GM12878 (cell line): Measurements from ENCODE around the gene CHAF1A. TPM values are rescaled to one million over a fixed set of nuclear protein-coding genes. Genes with fewer than 3 reads are reported as not detected.

ENCODE experiments used
- ATF7 ChIP-seq: fragments of 450-650 bp; IDR thresholded peaks from 2 replicates; pipeline ENCODE4 v1.6.1; 2016; ENCODE audit warnings: low read depth, mild to moderate bottlenecking
- DPF2 ChIP-seq: fragments of 450-650 bp; IDR thresholded peaks from 2 replicates; pipeline ENCODE4 v1.6.1; 2017; ENCODE audit warnings: mild to moderate bottlenecking
- EP300 ChIP-seq, 2 experiments: fragments of 150-350 bp in 1 of 2; IDR thresholded peaks; 2 replicates each; pipeline ENCODE4 v1.6.1; 2011 to 2012; ENCODE audit warnings: low read depth in 2 of 2, low read length in 2 of 2, borderline replicate concordance in 1 of 2, improper control_type of control experiment in 1 of 2, inconsistent platforms in 1 of 2; ENCODE audit not compliant: control insufficient read depth in 1 of 2
- HDGF ChIP-seq: fragments of 450-650 bp; IDR thresholded peaks from 2 replicates; pipeline ENCODE4 v1.6.1; 2016; ENCODE audit warnings: antibody characterized with exemption
- LARP7 ChIP-seq: fragments of 450-650 bp; IDR thresholded peaks from 2 replicates; pipeline ENCODE4 v1.6.1; 2017; ENCODE audit warnings: mild to moderate bottlenecking
- MTA2 ChIP-seq: fragments of 450-650 bp; IDR thresholded peaks from 2 replicates; pipeline ENCODE4 v1.6.1; 2016; ENCODE audit warnings: low read depth, mild to moderate bottlenecking, moderate library complexity
- MXI1 ChIP-seq: fragments of 150-350 bp; IDR thresholded peaks from 2 replicates; pipeline ENCODE4 v1.6.1; 2011; ENCODE audit warnings: low read depth, mild to moderate bottlenecking, inconsistent platforms, low read length, improper control_type of control experiment
- NR2C1 ChIP-seq: fragments of 450-650 bp; IDR thresholded peaks from 2 replicates; pipeline ENCODE4 v1.6.1; 2017; ENCODE audit warnings: antibody characterized with exemption, mild to moderate bottlenecking, moderate library complexity
- POLR2AphosphoS5 ChIP-seq: IDR thresholded peaks from 2 replicates; pipeline ENCODE4 v1.6.1; 2011; ENCODE audit warnings: mild to moderate bottlenecking, low read length, inconsistent platforms
- SIX5 ChIP-seq: IDR thresholded peaks from 2 replicates; pipeline ENCODE4 v1.6.1; 2011; ENCODE audit warnings: mild to moderate bottlenecking, low read depth, low read length, moderate library complexity; ENCODE audit not compliant: severe bottlenecking
- ZNF207 ChIP-seq: fragments of 450-650 bp; IDR thresholded peaks from 2 replicates; pipeline ENCODE4 v1.6.1; 2014; ENCODE audit warnings: antibody characterized with exemption, mild to moderate bottlenecking, borderline replicate concordance
- ZNF217 ChIP-seq: fragments of 450-650 bp; IDR thresholded peaks from 2 replicates; pipeline ENCODE4 v1.6.1; 2017; ENCODE audit warnings: antibody characterized with exemption, mild to moderate bottlenecking
- polyA plus RNA-seq, 11 experiments: library from polyadenylated mRNA; depleted of rRNA in 4 of 11; unstranded in 6 of 11; stranded (reverse) in 5 of 11; fragments of >200 nt; fragmentation: Nextera tagmentation in 4 of 11; fragmentation: Illumina TruSeq in 1 of 11; extraction: Ambion mirVana in 4 of 11; extraction: Trizol in 1 of 11; gene quantifications; 1 replicate in 1 of 11; 2 replicates in 10 of 11; pipeline versions ENCODE4 v1.2.1 to v1.2.3, GENCODE V29; 2011 to 2016; ENCODE audit warnings: inconsistent platforms in 2 of 11, missing spikeins in 2 of 11, low read depth in 1 of 11
- total RNA-seq, 4 experiments: library from RNA; depleted of rRNA in 3 of 4; stranded (reverse); fragments of >200 nt in 3 of 4; fragmentation: Illumina TruSeq in 1 of 4; extraction: Trizol in 1 of 4; gene quantifications; 2 replicates each; pipeline versions ENCODE4 v1.2.1 to v1.2.3, GENCODE V29; 2013 to 2021
- TF ChIP-seq, protein P1 (sequence below): fragments of 450-650 bp; IDR thresholded peaks from 2 replicates; pipeline ENCODE4 v1.6.1; 2016; ENCODE audit warnings: mild to moderate bottlenecking
- TF ChIP-seq, protein P2 (sequence below): fragments of 450-650 bp; IDR thresholded peaks from 2 replicates; pipeline ENCODE4 v1.6.1; 2016; ENCODE audit warnings: mild to moderate bottlenecking
- TF ChIP-seq, protein P3 (sequence below): fragments of 450-650 bp; formaldehyde crosslinking; IDR thresholded peaks from 2 replicates; pipeline ENCODE4 v1.5.0; 2022; ENCODE audit warnings: mild to moderate bottlenecking, missing genetic modification characterization
- TF ChIP-seq, protein P4 (sequence below): fragments of 450-650 bp; formaldehyde crosslinking; IDR thresholded peaks from 2 replicates; pipeline ENCODE4 v1.4.0; 2020; ENCODE audit warnings: mild to moderate bottlenecking, moderate library complexity
- TF ChIP-seq, protein P5 (sequence below): IDR thresholded peaks from 2 replicates; pipeline ENCODE4 v1.6.1; 2012; ENCODE audit warnings: low read depth, low read length, improper control_type of control experiment

The CHAF1A gene
- total and polyA plus RNA-seq, 10 of the 15 experiments (the other 5 are each of a cell fraction or from before 2014, with no cell fraction given), result 1.3 to 69.1 (median 34.2) TPM

DNA sequence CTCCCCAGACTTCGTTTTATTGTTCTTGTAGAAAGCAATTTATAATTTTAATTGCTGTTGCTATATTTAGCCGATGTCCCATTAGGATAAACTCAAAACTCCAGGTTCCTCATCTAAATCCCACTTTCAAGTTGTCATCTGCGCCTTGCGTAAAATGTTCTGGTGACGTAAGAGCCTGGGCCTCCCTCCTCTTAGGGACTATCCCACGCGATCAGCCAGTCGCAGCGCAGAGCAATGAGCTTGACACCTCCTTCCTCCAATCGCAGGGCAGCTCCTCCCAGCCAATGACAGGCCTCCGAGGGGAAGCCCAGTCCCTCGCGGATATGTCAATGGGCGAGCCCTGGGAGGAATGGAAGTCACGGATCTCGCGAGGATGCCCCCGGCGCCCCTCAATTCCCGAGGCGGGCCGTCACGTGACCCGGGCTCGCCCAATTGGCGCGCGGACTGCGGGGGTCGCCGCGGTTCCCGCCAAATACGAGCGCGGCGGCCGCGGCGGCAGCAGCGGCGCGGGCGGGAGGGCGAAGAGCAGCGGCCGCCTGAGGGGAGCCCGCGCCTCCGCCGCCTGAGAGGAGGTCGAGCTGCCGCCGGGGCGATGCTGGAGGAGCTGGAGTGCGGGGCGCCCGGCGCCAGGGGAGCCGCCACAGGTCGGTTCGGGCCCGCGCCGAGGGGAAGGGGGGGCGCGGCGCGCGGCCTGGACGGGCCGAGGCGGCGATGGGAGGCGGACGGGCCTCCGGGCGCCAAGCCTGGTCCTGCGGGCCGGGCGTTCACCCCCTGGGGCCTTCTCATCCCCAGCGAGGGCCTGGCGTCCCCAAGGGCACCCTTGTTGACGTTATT, at the start of gene CHAF1A (continued):
- TF ChIP-seq, protein P1, sequence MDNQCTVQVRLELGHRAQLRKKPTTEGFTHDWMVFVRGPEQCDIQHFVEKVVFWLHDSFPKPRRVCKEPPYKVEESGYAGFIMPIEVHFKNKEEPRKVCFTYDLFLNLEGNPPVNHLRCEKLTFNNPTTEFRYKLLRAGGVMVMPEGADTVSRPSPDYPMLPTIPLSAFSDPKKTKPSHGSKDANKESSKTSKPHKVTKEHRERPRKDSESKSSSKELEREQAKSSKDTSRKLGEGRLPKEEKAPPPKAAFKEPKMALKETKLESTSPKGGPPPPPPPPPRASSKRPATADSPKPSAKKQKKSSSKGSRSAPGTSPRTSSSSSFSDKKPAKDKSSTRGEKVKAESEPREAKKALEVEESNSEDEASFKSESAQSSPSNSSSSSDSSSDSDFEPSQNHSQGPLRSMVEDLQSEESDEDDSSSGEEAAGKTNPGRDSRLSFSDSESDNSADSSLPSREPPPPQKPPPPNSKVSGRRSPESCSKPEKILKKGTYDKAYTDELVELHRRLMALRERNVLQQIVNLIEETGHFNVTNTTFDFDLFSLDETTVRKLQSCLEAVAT, result 0 out of 2 replicates have a peak, but pooled peaks have one; percentile 22
- TF ChIP-seq, protein P2, sequence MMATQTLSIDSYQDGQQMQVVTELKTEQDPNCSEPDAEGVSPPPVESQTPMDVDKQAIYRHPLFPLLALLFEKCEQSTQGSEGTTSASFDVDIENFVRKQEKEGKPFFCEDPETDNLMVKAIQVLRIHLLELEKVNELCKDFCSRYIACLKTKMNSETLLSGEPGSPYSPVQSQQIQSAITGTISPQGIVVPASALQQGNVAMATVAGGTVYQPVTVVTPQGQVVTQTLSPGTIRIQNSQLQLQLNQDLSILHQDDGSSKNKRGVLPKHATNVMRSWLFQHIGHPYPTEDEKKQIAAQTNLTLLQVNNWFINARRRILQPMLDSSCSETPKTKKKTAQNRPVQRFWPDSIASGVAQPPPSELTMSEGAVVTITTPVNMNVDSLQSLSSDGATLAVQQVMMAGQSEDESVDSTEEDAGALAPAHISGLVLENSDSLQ, result peak; percentile 99
- TF ChIP-seq LARP7 (peak; percentile 96), MXI1 (peak; percentile 94), SIX5 (no peak), MTA2 (0 out of 2 replicates have a peak, but pooled peaks have one; percentile 17), ATF7 (peak; percentile 97), ZNF207 (peak; percentile 36; the same call in 1 of the 2 replicates), HDGF (peak; percentile 76; the same call in 1 of the 2 replicates), NR2C1 (peak; percentile 78), ZNF217 (0 out of 2 replicates have a peak, but pooled peaks have one; percentile 16), EP300 (IDR thresholded peaks at IDR 0.05; ENCODE audit: borderline replicate concordance in 1 of 2, control insufficient read depth in 1 of 2, low read depth in 2 of 2, low read length in 2 of 2) (peak in 1 of 2 experiments; percentile 42; a peak in 1 of 4 replicates), DPF2 (peak; percentile 90), POLR2AphosphoS5 (peak; percentile 36; the same call in 1 of the 2 replicates)
- TF ChIP-seq, protein P3, sequence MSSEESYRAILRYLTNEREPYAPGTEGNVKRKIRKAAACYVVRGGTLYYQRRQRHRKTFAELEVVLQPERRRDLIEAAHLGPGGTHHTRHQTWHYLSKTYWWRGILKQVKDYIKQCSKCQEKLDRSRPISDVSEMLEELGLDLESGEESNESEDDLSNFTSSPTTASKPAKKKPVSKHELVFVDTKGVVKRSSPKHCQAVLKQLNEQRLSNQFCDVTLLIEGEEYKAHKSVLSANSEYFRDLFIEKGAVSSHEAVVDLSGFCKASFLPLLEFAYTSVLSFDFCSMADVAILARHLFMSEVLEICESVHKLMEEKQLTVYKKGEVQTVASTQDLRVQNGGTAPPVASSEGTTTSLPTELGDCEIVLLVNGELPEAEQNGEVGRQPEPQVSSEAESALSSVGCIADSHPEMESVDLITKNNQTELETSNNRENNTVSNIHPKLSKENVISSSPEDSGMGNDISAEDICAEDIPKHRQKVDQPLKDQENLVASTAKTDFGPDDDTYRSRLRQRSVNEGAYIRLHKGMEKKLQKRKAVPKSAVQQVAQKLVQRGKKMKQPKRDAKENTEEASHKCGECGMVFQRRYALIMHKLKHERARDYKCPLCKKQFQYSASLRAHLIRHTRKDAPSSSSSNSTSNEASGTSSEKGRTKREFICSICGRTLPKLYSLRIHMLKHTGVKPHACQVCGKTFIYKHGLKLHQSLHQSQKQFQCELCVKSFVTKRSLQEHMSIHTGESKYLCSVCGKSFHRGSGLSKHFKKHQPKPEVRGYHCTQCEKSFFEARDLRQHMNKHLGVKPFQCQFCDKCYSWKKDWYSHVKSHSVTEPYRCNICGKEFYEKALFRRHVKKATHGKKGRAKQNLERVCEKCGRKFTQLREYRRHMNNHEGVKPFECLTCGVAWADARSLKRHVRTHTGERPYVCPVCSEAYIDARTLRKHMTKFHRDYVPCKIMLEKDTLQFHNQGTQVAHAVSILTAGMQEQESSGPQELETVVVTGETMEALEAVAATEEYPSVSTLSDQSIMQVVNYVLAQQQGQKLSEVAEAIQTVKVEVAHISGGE (CRISPR knock-in tag), result peak; percentile 59
- TF ChIP-seq, protein P4, sequence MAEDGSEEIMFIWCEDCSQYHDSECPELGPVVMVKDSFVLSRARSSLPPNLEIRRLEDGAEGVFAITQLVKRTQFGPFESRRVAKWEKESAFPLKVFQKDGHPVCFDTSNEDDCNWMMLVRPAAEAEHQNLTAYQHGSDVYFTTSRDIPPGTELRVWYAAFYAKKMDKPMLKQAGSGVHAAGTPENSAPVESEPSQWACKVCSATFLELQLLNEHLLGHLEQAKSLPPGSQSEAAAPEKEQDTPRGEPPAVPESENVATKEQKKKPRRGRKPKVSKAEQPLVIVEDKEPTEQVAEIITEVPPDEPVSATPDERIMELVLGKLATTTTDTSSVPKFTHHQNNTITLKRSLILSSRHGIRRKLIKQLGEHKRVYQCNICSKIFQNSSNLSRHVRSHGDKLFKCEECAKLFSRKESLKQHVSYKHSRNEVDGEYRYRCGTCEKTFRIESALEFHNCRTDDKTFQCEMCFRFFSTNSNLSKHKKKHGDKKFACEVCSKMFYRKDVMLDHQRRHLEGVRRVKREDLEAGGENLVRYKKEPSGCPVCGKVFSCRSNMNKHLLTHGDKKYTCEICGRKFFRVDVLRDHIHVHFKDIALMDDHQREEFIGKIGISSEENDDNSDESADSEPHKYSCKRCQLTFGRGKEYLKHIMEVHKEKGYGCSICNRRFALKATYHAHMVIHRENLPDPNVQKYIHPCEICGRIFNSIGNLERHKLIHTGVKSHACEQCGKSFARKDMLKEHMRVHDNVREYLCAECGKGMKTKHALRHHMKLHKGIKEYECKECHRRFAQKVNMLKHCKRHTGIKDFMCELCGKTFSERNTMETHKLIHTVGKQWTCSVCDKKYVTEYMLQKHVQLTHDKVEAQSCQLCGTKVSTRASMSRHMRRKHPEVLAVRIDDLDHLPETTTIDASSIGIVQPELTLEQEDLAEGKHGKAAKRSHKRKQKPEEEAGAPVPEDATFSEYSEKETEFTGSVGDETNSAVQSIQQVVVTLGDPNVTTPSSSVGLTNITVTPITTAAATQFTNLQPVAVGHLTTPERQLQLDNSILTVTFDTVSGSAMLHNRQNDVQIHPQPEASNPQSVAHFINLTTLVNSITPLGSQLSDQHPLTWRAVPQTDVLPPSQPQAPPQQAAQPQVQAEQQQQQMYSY (CRISPR knock-in tag), result peak; percentile 84
- TF ChIP-seq, protein P5, sequence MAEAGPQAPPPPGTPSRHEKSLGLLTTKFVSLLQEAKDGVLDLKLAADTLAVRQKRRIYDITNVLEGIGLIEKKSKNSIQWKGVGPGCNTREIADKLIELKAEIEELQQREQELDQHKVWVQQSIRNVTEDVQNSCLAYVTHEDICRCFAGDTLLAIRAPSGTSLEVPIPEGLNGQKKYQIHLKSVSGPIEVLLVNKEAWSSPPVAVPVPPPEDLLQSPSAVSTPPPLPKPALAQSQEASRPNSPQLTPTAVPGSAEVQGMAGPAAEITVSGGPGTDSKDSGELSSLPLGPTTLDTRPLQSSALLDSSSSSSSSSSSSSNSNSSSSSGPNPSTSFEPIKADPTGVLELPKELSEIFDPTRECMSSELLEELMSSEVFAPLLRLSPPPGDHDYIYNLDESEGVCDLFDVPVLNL, result peak; percentile 90
